Upper lobe of left lung (tissue), 6 donors: ENCODE data around the gene ERC1. TPM values are rescaled to one million over a fixed set of nuclear protein-coding genes. Genes with fewer than 3 reads are reported as not detected.

Experiments
- ATAC-seq, 2 donors: fragments of 200-7000 bp; cut with Tn5 transposase; one replicate each; pipeline ENCODE4 v1.9.1; 2022; ENCODE audit warnings: mild to moderate bottlenecking in 2 of 2, moderate library complexity in 2 of 2; ENCODE audit not compliant: low FRiP score in 2 of 2
- DNase-seq, 2 donors: peaks; one replicate each; pipeline ENCODE4 v3.0.0-alpha.2; 2019 to 2020
- H3K27ac ChIP-seq, 4 donors: fragments of 200-600 bp; sonication (generic); one replicate each; pipeline ENCODE4 v1.5.1; 2016 to 2019
- H3K27me3 ChIP-seq, 4 donors: fragments of 200-600 bp; sonication (generic); one replicate each; pipeline ENCODE4 v1.5.1; 2017 to 2019
- H3K36me3 ChIP-seq, 4 donors: fragments of 200-600 bp; sonication (generic); one replicate each; pipeline ENCODE4 v1.5.1; 2016 to 2019
- H3K4me1 ChIP-seq, 4 donors: fragments of 200-600 bp; sonication (generic); one replicate each; pipeline ENCODE4 v1.5.1; 2018 to 2019
- H3K4me3 ChIP-seq, 4 donors: fragments of 200-600 bp; sonication (generic); one replicate each; pipeline ENCODE4 v1.5.1; 2017 to 2019; ENCODE audit warnings: mild to moderate bottlenecking in 2 of 4, moderate library complexity in 1 of 4
- H3K9me3 ChIP-seq, 4 donors: fragments of 200-600 bp; sonication (generic); one replicate each; pipeline ENCODE4 v1.5.1; 2018 to 2019
- CTCF ChIP-seq, 6 experiments: fragments of 450-650 bp in 4 of 6; fragments of 200-600 bp in 2 of 6; sonication (generic) in 2 of 6; IDR thresholded peaks; one replicate each; pipeline ENCODE4 v1.5.1; 2016 to 2019; ENCODE audit warnings: antibody characterized with exemption in 6 of 6
- EP300 ChIP-seq, 4 donors: sonication (generic); formaldehyde crosslinking; IDR thresholded peaks; one replicate each; pipeline ENCODE4 v1.5.1; 2017; ENCODE audit warnings: antibody characterized with exemption in 4 of 4, control low read depth in 2 of 4
- POLR2A ChIP-seq, 4 donors: fragments of 450-650 bp; IDR thresholded peaks; one replicate each; pipeline ENCODE4 v1.5.1; 2016 to 2017; ENCODE audit warnings: antibody characterized with exemption in 4 of 4, mild to moderate bottlenecking in 2 of 4
- POLR2AphosphoS5 ChIP-seq, 2 donors: sonication (generic); formaldehyde crosslinking; IDR thresholded peaks; one replicate each; pipeline ENCODE4 v1.5.1; 2017; ENCODE audit warnings: antibody characterized with exemption in 2 of 2
- WGBS, 2 donors: methylation state at CpG; one replicate each; pipeline ENCODE4 v1.1.5; 2017 to 2018; 5-methylcytosine and 5-hydroxymethylcytosine counted together
- total RNA-seq, 6 donors: library from RNA; depleted of rRNA in 4 of 6; stranded (reverse); fragments of >200 nt in 4 of 6; gene quantifications; one replicate each; pipeline versions ENCODE4 v1.1.0 to v1.2.1, GENCODE V29; 2016 to 2021
- donor health status: DM: no; HTN: no; CAD: no; lungs with moderate emphysema.
- donor health status: DM: no; HTN: yes; CAD: no; lungs with severe emphysema.

Gene ERC1
- total RNA-seq, 6 donors from 2014 or later, result 37.7 to 158 (median 60.1) TPM

GRCh38 chr12:1391722-1392121 lies 400.7 kb downstream of the ERC1 start:
- no peak for TF ChIP-seq POLR2A (IDR thresholded peaks at IDR 0.05)
- no peak for TF ChIP-seq EP300 (IDR thresholded peaks at IDR 0.05)
- TF ChIP-seq POLR2AphosphoS5 (IDR thresholded peaks at IDR 0.05), result no peak
- no peak for TF ChIP-seq CTCF (IDR thresholded peaks at IDR 0.05)
- ATAC-seq, result no peak
- Histone ChIP-seq H3K4me1 (no peaks in the 10 kb centered on the region), H3K27me3 (no peaks in the 10 kb centered on the region), H3K4me3 (no peak overlapping the region), H3K9me3 (peaks cover 0 to 13% (median 5%) of the 10 kb centered on the region in 4 donors), H3K36me3 (peaks cover 0 to 4% (median 0%) of the 10 kb centered on the region in 4 donors), H3K27ac (no peak overlapping the region)
- no peak for DNase-seq

GRCh38 chr12:1395421-1395955 lies 404.5 kb downstream of the ERC1 start:
- WGBS, 2 donors, result 92 to 93% methylated on average over 4 of the region's 4 CpGs
- H3K4me1 ChIP-seq, result no peaks in the 10 kb centered on the region
- TF ChIP-seq POLR2A (IDR thresholded peaks at IDR 0.05), result no peak
- ATAC-seq, result no peak
- peaks cover 0 to 13% (median 5%) of the 10 kb centered on the region in 4 donors for H3K9me3 ChIP-seq
- DNase-seq, result no peak
- H3K27ac ChIP-seq, result no peak overlapping the region
- H3K4me3 ChIP-seq, result no peak overlapping the region
- peaks cover 0 to 4% (median 0%) of the 10 kb centered on the region in 4 donors for H3K36me3 ChIP-seq
- no peaks in the 10 kb centered on the region for H3K27me3 ChIP-seq

- H3K27ac ChIP-seq, result no peak overlapping the region
- 84 to 85% methylated on average over 3 of the region's 3 CpGs for WGBS, 2 donors
- TF ChIP-seq POLR2AphosphoS5 (IDR thresholded peaks at IDR 0.05) (no peak), POLR2A (IDR thresholded peaks at IDR 0.05) (no peak), CTCF (IDR thresholded peaks at IDR 0.05) (no peak), EP300 (IDR thresholded peaks at IDR 0.05) (no peak)
- H3K9me3 ChIP-seq, result no peaks in the 10 kb centered on the region
- no peak for ATAC-seq
- no peaks in the 10 kb centered on the region for H3K27me3 ChIP-seq
- no peak for DNase-seq
- no peaks in the 10 kb centered on the region for H3K4me1 ChIP-seq
- no peaks in the 10 kb centered on the region for H3K36me3 ChIP-seq
- no peak overlapping the region for H3K4me3 ChIP-seq
Measured at GRCh38 chr12:1398673-1399072, 407.6 kb downstream of the ERC1 start.

- TF ChIP-seq POLR2AphosphoS5 (IDR thresholded peaks at IDR 0.05) (no peak), CTCF (IDR thresholded peaks at IDR 0.05) (no peak), EP300 (IDR thresholded peaks at IDR 0.05) (no peak), POLR2A (IDR thresholded peaks at IDR 0.05) (no peak)
- Histone ChIP-seq H3K9me3 (no peaks in the 10 kb centered on the region), H3K36me3 (no peaks in the 10 kb centered on the region), H3K4me1 (no peaks in the 10 kb centered on the region), H3K27me3 (no peaks in the 10 kb centered on the region), H3K27ac (no peak overlapping the region), H3K4me3 (no peak overlapping the region)
- DNase-seq (no peak), ATAC-seq (no peak)
- 96 to 97% methylated on average over 3 of the region's 3 CpGs for WGBS, 2 donors
Measured at GRCh38 chr12:1401891-1402290, 410.9 kb downstream of the ERC1 start.

- H3K36me3 ChIP-seq, result peaks cover 0 to 5% (median 0%) of the 10 kb centered on the region in 4 donors
- no peak for ATAC-seq
- no peaks in the 10 kb centered on the region for H3K27me3 ChIP-seq
- TF ChIP-seq POLR2A (IDR thresholded peaks at IDR 0.05) (no peak), EP300 (IDR thresholded peaks at IDR 0.05) (no peak), POLR2AphosphoS5 (IDR thresholded peaks at IDR 0.05) (no peak), CTCF (IDR thresholded peaks at IDR 0.05) (no peak)
- no peaks in the 10 kb centered on the region for H3K4me1 ChIP-seq
- H3K27ac ChIP-seq, result no peak overlapping the region
- no peak overlapping the region for H3K4me3 ChIP-seq
- WGBS, 2 donors, result 82 to 87% methylated on average over 4 of the region's 4 CpGs
- H3K9me3 ChIP-seq, result no peaks in the 10 kb centered on the region
- no peak for DNase-seq
Measured at GRCh38 chr12:1403417-1403816, 412.4 kb downstream of the ERC1 start.
